ENCODE results near the gene INTS11. TPM values are rescaled to one million over a fixed set of nuclear protein-coding genes. Genes with fewer than 3 reads are reported as not detected.

Gene INTS11
- total and polyA plus RNA-seq, 7 experiments from 2014 or later: 62.8 to 187 (median 134) TPM

- no peaks in the 10 kb centered on the region for H3K27me3 Mint-ChIP-seq
- POLR2A ChIA-PET: interaction anchor here (0.7 to 1.5 kb wide), 3 partner anchors 17 to 150 kb away, joined by 3 to 4 read pairs (median 3); partner anchors contain the start of gene CCNL2
- peaks cover 11 to 24% (median 17%) of the 10 kb centered on the region in 7 donors for H3K4me1 Mint-ChIP-seq
- Histone ChIP-seq H3K27me3 (ENCODE audit: control insufficient read depth in 2 of 2, insufficient read depth in 2 of 2, low read length in 2 of 2) (no peaks in the 10 kb centered on the region), H3K9me3 (ENCODE audit: control insufficient read depth in 2 of 3, low read length in 3 of 3) (no peaks in the 10 kb centered on the region), H3K27ac (ENCODE audit: low read depth, low read length) (peak within 1 kb of the TSS; percentile 90), H3K4me3 (ENCODE audit: low read length) (peak within 1 kb of the TSS; percentile 83), H3K4me1 (ENCODE audit: control insufficient read depth in 2 of 2, insufficient read depth in 2 of 2, low read length in 2 of 2) (peaks cover 31 to 34% of the 10 kb centered on the region in 2 donors), H3K36me3 (ENCODE audit: control insufficient read depth in 2 of 3, insufficient read depth in 3 of 3, low read length in 3 of 3) (peaks cover 0 to 29% (median 0%) of the 10 kb centered on the region in 3 experiments)
- H3K9me3 Mint-ChIP-seq: peaks cover 0 to 2% (median 0%) of the 10 kb centered on the region in 11 donors
- DNase-seq (peak; percentile 88 to 94 (median 91)), ATAC-seq (peak; percentile 87)
- intact Hi-C loops (cut with micrococcal nuclease): loop anchor here (1.0 to 10.0 kb wide), 15 partner anchors 16 to 601 kb away; partner anchors contain the start of genes AURKAIP1 (in 2 of the 2), B3GALT6 (in 2 of the 2), C1orf159 (in 2 of the 2) and CPTP (in 2 of the 2)
- peak within 1 kb of the TSS; percentile 47 to 94 (median 89) for H3K27ac Mint-ChIP-seq
- H3K36me3 Mint-ChIP-seq: peaks cover 0 to 6% (median 0%) of the 10 kb centered on the region in 5 donors
- H3K4me3 Mint-ChIP-seq: peak within 1 kb of the TSS; percentile 82 to 94 (median 88)
- CTCF ChIA-PET: no interaction called here
These were observed 16.3 kb downstream of the INTS11 start, which contains the start of the genes ACAP3 and PUSL1 for GRCh38 chr1:1307923-1308755. Gene ACAP3 (minus strand): TSS chr1:1307930. CDS start chr1:1307815, 115 bp downstream. Gene PUSL1 (plus strand): TSS chr1:1308597. CDS start chr1:1308644, 47 bp downstream.

- Histone ChIP-seq H3K9me3 (ENCODE audit: control insufficient read depth in 2 of 3, low read length in 3 of 3) (no peaks in the 10 kb centered on the region), H3K4me3 (ENCODE audit: low read length) (peak overlapping the region; percentile 30), H3K4me1 (ENCODE audit: control insufficient read depth in 2 of 2, insufficient read depth in 2 of 2, low read length in 2 of 2) (peaks cover 31 to 34% of the 10 kb centered on the region in 2 donors), H3K36me3 (ENCODE audit: control insufficient read depth in 2 of 3, insufficient read depth in 3 of 3, low read length in 3 of 3) (peaks cover 0 to 22% (median 0%) of the 10 kb centered on the region in 3 experiments), H3K27me3 (ENCODE audit: control insufficient read depth in 2 of 2, insufficient read depth in 2 of 2, low read length in 2 of 2) (no peaks in the 10 kb centered on the region), H3K27ac (ENCODE audit: low read depth, low read length) (peak overlapping the region; percentile 78)
- POLR2A ChIA-PET: interaction anchor here (0.7 to 1.5 kb wide), 3 partner anchors 18 to 149 kb away, joined by 3 to 4 read pairs (median 3); partner anchors contain the start of gene CCNL2
- intact Hi-C loops (cut with micrococcal nuclease): loop anchor here (5.0 to 10.0 kb wide), 4 partner anchors 55 to 295 kb away; partner anchors contain the start of genes ISG15 (in 2 of the 2) and ATAD3A (in 1 of the 2)
- DNase-seq (peak in 2 of 9 donors; percentile 18 to 54), ATAC-seq (no peak)
- Mint-ChIP-seq H3K9me3 (peaks cover 0 to 2% (median 0%) of the 10 kb centered on the region in 11 donors), H3K4me3 (peak overlapping the region; percentile 82 to 94 (median 88)), H3K27ac (peak overlapping the region; percentile 40 to 92 (median 83)), H3K4me1 (peaks cover 11 to 24% (median 17%) of the 10 kb centered on the region in 7 donors), H3K36me3 (peaks cover 0 to 6% (median 0%) of the 10 kb centered on the region in 5 donors), H3K27me3 (no peaks in the 10 kb centered on the region)
- CTCF ChIA-PET: no interaction called here
These were observed 17.1 kb downstream of the INTS11 start for GRCh38 chr1:1307261-1307922.

GRCh38 chr1:1306661-1307260, 17.7 kb downstream of the INTS11 start:
- H3K4me3 Mint-ChIP-seq: peak overlapping the region; percentile 82 to 94 (median 88)
- H3K9me3 Mint-ChIP-seq: peaks cover 0 to 2% (median 0%) of the 10 kb centered on the region in 11 donors
- Histone ChIP-seq H3K4me1 (ENCODE audit: control insufficient read depth in 2 of 2, insufficient read depth in 2 of 2, low read length in 2 of 2) (peaks cover 31 to 34% of the 10 kb centered on the region in 2 donors), H3K9me3 (ENCODE audit: control insufficient read depth in 2 of 3, low read length in 3 of 3) (no peaks in the 10 kb centered on the region), H3K36me3 (ENCODE audit: control insufficient read depth in 2 of 3, insufficient read depth in 3 of 3, low read length in 3 of 3) (peaks cover 0 to 18% (median 0%) of the 10 kb centered on the region in 3 experiments), H3K27ac (ENCODE audit: low read depth, low read length) (peak overlapping the region; percentile 78), H3K27me3 (ENCODE audit: control insufficient read depth in 2 of 2, insufficient read depth in 2 of 2, low read length in 2 of 2) (no peaks in the 10 kb centered on the region), H3K4me3 (ENCODE audit: low read length) (peak overlapping the region; percentile 30)
- ChIA-PET POLR2A (interaction anchor here (0.7 to 1.5 kb wide), 3 partner anchors 19 to 149 kb away, joined by 3 to 4 read pairs (median 3); partner anchors contain the start of gene CCNL2), CTCF (no interaction called here)
- no peak for DNase-seq
- H3K27me3 Mint-ChIP-seq: no peaks in the 10 kb centered on the region
- H3K27ac Mint-ChIP-seq: peak overlapping the region; percentile 40 to 92 (median 83)
- H3K4me1 Mint-ChIP-seq: peaks cover 11 to 24% (median 17%) of the 10 kb centered on the region in 7 donors
- peaks cover 0 to 6% (median 0%) of the 10 kb centered on the region in 5 donors for H3K36me3 Mint-ChIP-seq
- intact Hi-C loops (cut with micrococcal nuclease): loop anchor here (5.0 to 10.0 kb wide), 4 partner anchors 54 to 294 kb away; partner anchors contain the start of genes ISG15 (in 2 of the 2) and ATAD3A (in 1 of the 2)
- no peak for ATAC-seq

- ChIA-PET CTCF (no interaction called here), POLR2A (interaction anchor here (1.3 to 1.5 kb wide), 3 partner anchors 48 to 93 kb away, joined by 3 to 5 read pairs (median 4); partner anchors contain the start of gene CCNL2)
- H3K9me3 ChIP-seq (ENCODE audit: control insufficient read depth in 2 of 3, low read length in 3 of 3): no peaks in the 10 kb centered on the region
- peak overlapping the region; percentile 57 for H3K27ac ChIP-seq (ENCODE audit: low read depth, low read length)
- Mint-ChIP-seq H3K4me1 (peaks cover 11 to 24% (median 17%) of the 10 kb centered on the region in 7 donors), H3K9me3 (peaks cover 0 to 2% (median 0%) of the 10 kb centered on the region in 11 donors), H3K36me3 (peaks cover 0 to 6% (median 0%) of the 10 kb centered on the region in 5 donors), H3K27me3 (no peaks in the 10 kb centered on the region), H3K4me3 (peak overlapping the region; percentile 82 to 94 (median 88)), H3K27ac (peak overlapping the region; percentile 37 to 92 (median 83))
- H3K4me3 ChIP-seq (ENCODE audit: low read length): peak overlapping the region; percentile 30
- peaks cover 31 to 34% of the 10 kb centered on the region in 2 donors for H3K4me1 ChIP-seq (ENCODE audit: control insufficient read depth in 2 of 2, insufficient read depth in 2 of 2, low read length in 2 of 2)
- no peaks in the 10 kb centered on the region for H3K27me3 ChIP-seq (ENCODE audit: control insufficient read depth in 2 of 2, insufficient read depth in 2 of 2, low read length in 2 of 2)
- intact Hi-C loops (cut with micrococcal nuclease): loop anchor here (5.0 to 10.0 kb wide), 4 partner anchors 54 to 294 kb away; partner anchors contain the start of genes ISG15 (in 2 of the 2) and ATAD3A (in 1 of the 2)
- ATAC-seq (no peak), DNase-seq (no peak)
- H3K36me3 ChIP-seq (ENCODE audit: control insufficient read depth in 2 of 3, insufficient read depth in 3 of 3, low read length in 3 of 3): peaks cover 0 to 12% (median 0%) of the 10 kb centered on the region in 3 experiments
These were observed 18.3 kb downstream of the INTS11 start for GRCh38 chr1:1306070-1306660.

- H3K4me1 ChIP-seq (ENCODE audit: control insufficient read depth in 2 of 2, insufficient read depth in 2 of 2, low read length in 2 of 2): peaks cover 31 to 34% of the 10 kb centered on the region in 2 donors
- intact Hi-C loops (cut with micrococcal nuclease): loop anchor here (1.0 to 10.0 kb wide), 5 partner anchors 53 to 293 kb away; partner anchors contain the start of genes ISG15 (in 2 of the 2) and ATAD3A (in 1 of the 2)
These were observed 19.0 kb downstream of the INTS11 start for GRCh38 chr1:1305300-1306069.

More at GRCh38 chr1:1305300-1306069, 19.0 kb downstream of the INTS11 start:
- Mint-ChIP-seq H3K36me3 (peaks cover 0 to 4% (median 0%) of the 10 kb centered on the region in 5 donors), H3K4me3 (peak overlapping the region; percentile 82 to 94 (median 88)), H3K27me3 (no peaks in the 10 kb centered on the region), H3K9me3 (peaks cover 0 to 2% (median 0%) of the 10 kb centered on the region in 11 donors), H3K27ac (peak overlapping the region; percentile 37 to 88 (median 83)), H3K4me1 (peaks cover 11 to 24% (median 17%) of the 10 kb centered on the region in 7 donors)
- Histone ChIP-seq H3K27ac (ENCODE audit: low read depth, low read length) (peak overlapping the region; percentile 57), H3K36me3 (ENCODE audit: control insufficient read depth in 2 of 3, insufficient read depth in 3 of 3, low read length in 3 of 3) (peaks cover 0 to 5% (median 0%) of the 10 kb centered on the region in 3 experiments), H3K27me3 (ENCODE audit: control insufficient read depth in 2 of 2, insufficient read depth in 2 of 2, low read length in 2 of 2) (no peaks in the 10 kb centered on the region), H3K4me3 (ENCODE audit: low read length) (peak overlapping the region; percentile 53), H3K9me3 (ENCODE audit: control insufficient read depth in 2 of 3, low read length in 3 of 3) (no peaks in the 10 kb centered on the region)
- peak; percentile 26 for ATAC-seq
- ChIA-PET CTCF (interaction anchor here (0.5 to 1.0 kb wide), 7 partner anchors 15 to 203 kb away, joined by 3 to 4 read pairs (median 3); no protein-coding TSS in a partner anchor), POLR2A (interaction anchor here (0.6 to 1.3 kb wide), 7 partner anchors 15 to 203 kb away, joined by 3 to 6 read pairs (median 3); partner anchors contain the start of gene AURKAIP1)
- DNase-seq: peak; percentile 41 to 63 (median 60)

Measured in naive thymus-derived CD4-positive, alpha-beta T cell (primary cell).